ENCODE measurements around the gene LRP1B.

LRP1B gene

GRCh38 chr2:140580532-140581151 lies 1550.2 kb downstream of the LRP1B start:
- Histone ChIP-seq H3K27me3 (replicated peaks; ENCODE audit: insufficient read depth, low read length) (no peaks in the 10 kb centered on the region), H3K9me3 (replicated peaks; ENCODE audit: insufficient read depth, low read length) (no peaks in the 10 kb centered on the region), H3F3A (ENCODE audit: insufficient read depth, low read length) (no peaks in the 10 kb centered on the region), H3K27ac (ENCODE audit: low read length) (no peak overlapping the region), H3K36me3 (replicated peaks; ENCODE audit: insufficient read depth, low read length) (no peaks in the 10 kb centered on the region), H3K9me2 (replicated peaks; ENCODE audit: insufficient read depth, low read length) (no peaks in the 10 kb centered on the region), H3K4me1 (ENCODE audit: low read length) (no peaks in the 10 kb centered on the region), H3K9ac (ENCODE audit: low read length) (no peak overlapping the region), H3K79me2 (ENCODE audit: low read length) (no peaks in the 10 kb centered on the region), H3K4me2 (ENCODE audit: low read depth, low read length) (no peak overlapping the region), H2AFZ (ENCODE audit: low read length) (no peak overlapping the region), H4K20me1 (ENCODE audit: insufficient read depth, low read length) (no peaks in the 10 kb centered on the region), H3K4me3 (ENCODE audit: low read length) (no peak overlapping the region)
- no peak for TF ChIP-seq EZH2phosphoT487 (IDR thresholded peaks at IDR 0.05; ENCODE audit: low read length)
- TF ChIP-seq EZH2 (optimal IDR thresholded peaks at IDR 0.05; ENCODE audit: low read depth, low read length), result no peak
- no peak for TF ChIP-seq CTCF (IDR thresholded peaks at IDR 0.05; ENCODE audit: low read length)
- no peak for DNase-seq

GRCh38 chr2:140577453-140577852 lies 1553.4 kb downstream of the LRP1B start:
- TF ChIP-seq EZH2phosphoT487 (IDR thresholded peaks at IDR 0.05; ENCODE audit: low read length) (no peak), EZH2 (optimal IDR thresholded peaks at IDR 0.05; ENCODE audit: low read depth, low read length) (no peak), CTCF (IDR thresholded peaks at IDR 0.05; ENCODE audit: low read length) (no peak)
- H3K4me3 ChIP-seq (ENCODE audit: low read length), result no peak overlapping the region
- no peak overlapping the region for H3K27ac ChIP-seq (ENCODE audit: low read length)
- no peak overlapping the region for H3K9ac ChIP-seq (ENCODE audit: low read length)
- no peaks in the 10 kb centered on the region for H3K4me1 ChIP-seq (ENCODE audit: low read length)
- H4K20me1 ChIP-seq (ENCODE audit: insufficient read depth, low read length), result no peaks in the 10 kb centered on the region
- no peak overlapping the region for H3K4me2 ChIP-seq (ENCODE audit: low read depth, low read length)
- H3K9me2 ChIP-seq (replicated peaks; ENCODE audit: insufficient read depth, low read length), result no peaks in the 10 kb centered on the region
- no peaks in the 10 kb centered on the region for H3F3A ChIP-seq (ENCODE audit: insufficient read depth, low read length)
- no peaks in the 10 kb centered on the region for H3K9me3 ChIP-seq (replicated peaks; ENCODE audit: insufficient read depth, low read length)
- no peaks in the 10 kb centered on the region for H3K27me3 ChIP-seq (replicated peaks; ENCODE audit: insufficient read depth, low read length)
- no peak overlapping the region for H2AFZ ChIP-seq (ENCODE audit: low read length)
- H3K79me2 ChIP-seq (ENCODE audit: low read length), result no peaks in the 10 kb centered on the region
- no peaks in the 10 kb centered on the region for H3K36me3 ChIP-seq (replicated peaks; ENCODE audit: insufficient read depth, low read length)
- no peak for DNase-seq

GRCh38 chr2:140567734-140568133 lies 1563.1 kb downstream of the LRP1B start:
- no peak for DNase-seq
- Histone ChIP-seq H2AFZ (ENCODE audit: low read length) (no peak overlapping the region), H3K36me3 (replicated peaks; ENCODE audit: insufficient read depth, low read length) (no peaks in the 10 kb centered on the region), H3K4me2 (ENCODE audit: low read depth, low read length) (no peak overlapping the region), H3F3A (ENCODE audit: insufficient read depth, low read length) (no peaks in the 10 kb centered on the region), H3K9ac (ENCODE audit: low read length) (no peak overlapping the region), H3K9me3 (replicated peaks; ENCODE audit: insufficient read depth, low read length) (no peaks in the 10 kb centered on the region), H3K9me2 (replicated peaks; ENCODE audit: insufficient read depth, low read length) (no peaks in the 10 kb centered on the region), H3K4me3 (ENCODE audit: low read length) (no peak overlapping the region), H3K27me3 (replicated peaks; ENCODE audit: insufficient read depth, low read length) (no peaks in the 10 kb centered on the region), H3K79me2 (ENCODE audit: low read length) (no peaks in the 10 kb centered on the region), H4K20me1 (ENCODE audit: insufficient read depth, low read length) (no peaks in the 10 kb centered on the region), H3K27ac (ENCODE audit: low read length) (no peak overlapping the region), H3K4me1 (ENCODE audit: low read length) (no peaks in the 10 kb centered on the region)
- no peak for TF ChIP-seq CTCF (IDR thresholded peaks at IDR 0.05; ENCODE audit: low read length)
- TF ChIP-seq EZH2phosphoT487 (IDR thresholded peaks at IDR 0.05; ENCODE audit: low read length), result no peak
- TF ChIP-seq EZH2 (optimal IDR thresholded peaks at IDR 0.05; ENCODE audit: low read depth, low read length), result no peak
